GM12891 (cell line): ENCODE measurements around the gene RUNX2.

Experiments used
- PAX5 ChIP-seq: IDR thresholded peaks from 2 replicates; pipeline ENCODE4 v1.6.1; 2011; ENCODE audit warnings: low read length, moderate library complexity, mild to moderate bottlenecking; ENCODE audit not compliant: insufficient read depth, severe bottlenecking
- TAF1 ChIP-seq: IDR thresholded peaks from 2 replicates; pipeline ENCODE4 v1.6.1; 2011; ENCODE audit warnings: low read depth, low read length, control low read depth

GRCh38 chr6:45455408-45455807, 127.3 kb downstream of the RUNX2 start:
- TF ChIP-seq PAX5 (no peak), TAF1 (no peak)
